ENCODE results near the gene MARCHF7.
"Not testable (repeated sequence)": the region's sequence is repeated elsewhere in the genome, so short reads cannot be mapped to it uniquely, and the experiment has no call there.

MARCHF7 gene, protein sequence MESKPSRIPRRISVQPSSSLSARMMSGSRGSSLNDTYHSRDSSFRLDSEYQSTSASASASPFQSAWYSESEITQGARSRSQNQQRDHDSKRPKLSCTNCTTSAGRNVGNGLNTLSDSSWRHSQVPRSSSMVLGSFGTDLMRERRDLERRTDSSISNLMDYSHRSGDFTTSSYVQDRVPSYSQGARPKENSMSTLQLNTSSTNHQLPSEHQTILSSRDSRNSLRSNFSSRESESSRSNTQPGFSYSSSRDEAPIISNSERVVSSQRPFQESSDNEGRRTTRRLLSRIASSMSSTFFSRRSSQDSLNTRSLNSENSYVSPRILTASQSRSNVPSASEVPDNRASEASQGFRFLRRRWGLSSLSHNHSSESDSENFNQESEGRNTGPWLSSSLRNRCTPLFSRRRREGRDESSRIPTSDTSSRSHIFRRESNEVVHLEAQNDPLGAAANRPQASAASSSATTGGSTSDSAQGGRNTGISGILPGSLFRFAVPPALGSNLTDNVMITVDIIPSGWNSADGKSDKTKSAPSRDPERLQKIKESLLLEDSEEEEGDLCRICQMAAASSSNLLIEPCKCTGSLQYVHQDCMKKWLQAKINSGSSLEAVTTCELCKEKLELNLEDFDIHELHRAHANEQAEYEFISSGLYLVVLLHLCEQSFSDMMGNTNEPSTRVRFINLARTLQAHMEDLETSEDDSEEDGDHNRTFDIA

DNA sequence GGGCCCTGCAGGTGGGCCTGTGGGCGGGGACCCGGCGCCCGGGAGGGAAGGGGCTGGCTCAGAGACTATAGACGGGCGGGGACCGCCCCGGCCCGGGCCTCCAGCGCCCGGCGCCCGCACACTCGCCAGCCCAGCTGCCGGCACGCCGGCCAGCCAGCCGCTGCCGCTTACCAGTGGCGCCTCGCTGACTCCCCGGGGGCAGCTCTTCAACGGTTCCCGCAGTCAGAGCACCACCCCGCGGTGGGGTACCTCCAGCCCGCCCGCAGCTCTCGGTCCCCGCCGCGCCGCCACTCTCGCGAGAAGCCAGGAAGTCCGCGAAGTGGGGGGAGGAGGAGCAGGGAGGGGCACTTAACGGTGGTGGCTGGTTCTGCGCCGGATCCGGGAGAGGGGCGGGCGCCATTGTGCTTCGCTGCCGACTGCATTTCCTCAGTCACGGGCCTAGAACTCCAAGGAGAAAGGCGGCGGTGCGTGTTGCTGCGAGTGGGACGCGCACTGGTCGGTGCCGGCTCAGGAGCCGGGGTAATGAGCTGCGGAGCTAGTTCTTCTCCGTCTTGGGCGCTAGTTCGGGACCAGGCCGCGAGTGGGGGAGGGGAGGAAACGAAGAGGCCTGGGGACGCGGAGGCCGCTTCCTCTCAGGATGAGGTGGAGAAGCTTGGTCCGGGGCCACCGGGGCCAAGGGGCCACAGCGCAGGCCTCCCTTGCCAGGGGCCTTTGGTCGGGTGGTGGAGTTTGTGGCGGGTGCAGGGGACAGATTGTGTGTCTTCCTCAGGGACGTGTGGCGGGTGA, at the start of gene MARCHF7:
MARCHF7 (plus strand) TSS at position 364 of the 786 bp plus-strand sequence. CDS start 16,517 bp downstream, outside the sequence.
- peak; percentile 62 to 96 (median 91) for DNase-seq

DNA sequence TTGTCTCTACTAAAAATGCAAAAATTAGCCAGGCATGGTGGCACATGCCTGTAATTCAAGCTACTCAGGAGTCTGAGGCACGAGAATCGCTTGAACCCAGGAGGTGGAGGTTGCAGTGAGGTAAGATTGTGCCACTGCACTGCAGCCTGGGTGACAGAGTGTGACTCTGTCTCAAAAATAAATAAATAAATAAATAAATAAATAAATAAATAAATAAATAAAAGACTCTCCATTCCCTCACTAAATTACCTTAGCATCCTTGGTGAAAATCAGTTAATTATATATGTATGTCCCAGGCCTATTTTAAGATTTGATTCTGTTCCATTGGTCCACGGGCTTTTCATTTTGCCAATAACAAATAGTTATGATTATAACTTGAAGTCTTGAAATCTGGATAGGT, 44.9 kb upstream of the MARCHF7 start:
- not testable (repeated sequence) for DNase-seq

DNA sequence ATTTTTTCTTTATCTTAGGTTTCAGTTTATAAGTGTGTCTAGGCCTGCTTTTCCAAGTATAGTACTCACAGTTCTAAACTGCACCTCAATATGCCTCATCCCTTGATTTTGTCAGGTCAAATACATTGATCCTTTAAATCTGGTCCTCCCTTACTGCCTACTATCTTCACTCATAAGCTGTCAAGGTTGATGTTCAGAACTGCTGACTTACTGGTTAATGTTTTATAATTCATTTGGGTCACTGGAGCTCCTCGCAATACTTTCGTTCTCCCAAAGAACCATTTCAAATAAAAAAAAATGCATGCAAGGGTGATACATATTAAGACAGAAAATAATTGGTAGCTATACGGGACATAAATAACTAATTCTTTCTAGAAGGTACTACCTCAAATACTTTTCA, 41.3 kb upstream of the MARCHF7 start:
- DNase-seq, result no peak

DNA sequence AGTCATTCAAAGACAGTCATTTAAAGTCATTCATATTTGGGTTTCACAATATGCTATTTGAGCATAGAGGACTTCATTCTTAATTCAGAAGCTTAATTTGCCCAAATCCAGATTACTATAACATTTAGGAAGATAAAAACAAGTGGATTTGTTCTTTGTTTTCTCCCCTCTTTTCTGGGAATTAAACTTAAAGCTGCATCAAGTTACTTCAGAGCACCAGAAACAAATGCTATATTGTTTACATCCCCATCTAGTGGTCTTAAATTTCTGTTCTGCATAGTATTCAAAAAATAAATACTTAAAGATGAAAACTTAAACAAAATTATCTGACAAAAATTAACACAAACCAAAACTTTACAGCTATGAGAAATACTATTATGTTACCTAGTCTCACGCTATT, 34.7 kb upstream of the MARCHF7 start:
- no peak for DNase-seq

DNA sequence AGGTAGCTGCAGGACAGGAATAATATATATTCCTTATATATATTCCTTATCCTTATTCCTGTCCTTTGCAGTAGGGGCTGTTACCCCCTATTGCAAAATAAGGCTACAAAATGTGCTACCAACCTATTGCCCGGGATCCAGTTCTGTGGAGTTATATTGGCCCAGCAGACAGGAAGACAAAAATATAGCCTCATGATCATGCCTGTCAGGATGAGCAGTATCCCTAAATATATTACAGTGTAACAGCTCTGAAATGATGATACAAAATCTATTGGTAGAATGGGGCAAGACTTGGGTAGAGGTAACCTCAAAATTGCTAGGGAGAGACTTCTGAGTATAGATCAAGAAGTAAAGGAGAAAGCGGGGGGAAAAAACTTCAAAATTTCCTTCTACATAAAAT, 31.6 kb upstream of the MARCHF7 start:
- DNase-seq, result no peak

DNA sequence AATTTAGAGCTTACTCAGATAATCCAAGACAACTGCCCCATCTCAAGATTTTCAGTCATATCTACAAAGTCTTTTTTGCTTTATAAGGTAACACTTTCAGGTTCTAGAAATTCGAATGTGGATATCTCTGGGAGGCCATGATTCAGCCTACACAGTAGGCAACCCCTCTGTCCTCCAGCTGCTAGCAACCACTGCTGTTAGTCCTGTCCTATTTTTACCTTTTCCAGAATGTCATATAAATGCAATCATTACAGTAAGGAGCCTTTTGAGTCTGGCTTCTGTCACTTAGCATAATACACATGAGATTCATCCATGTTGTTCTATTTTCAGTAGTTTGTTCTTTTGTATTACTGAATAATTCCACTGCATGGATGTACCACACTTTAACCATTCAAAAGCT, 28.5 kb upstream of the MARCHF7 start:
- DNase-seq, result no peak

DNA sequence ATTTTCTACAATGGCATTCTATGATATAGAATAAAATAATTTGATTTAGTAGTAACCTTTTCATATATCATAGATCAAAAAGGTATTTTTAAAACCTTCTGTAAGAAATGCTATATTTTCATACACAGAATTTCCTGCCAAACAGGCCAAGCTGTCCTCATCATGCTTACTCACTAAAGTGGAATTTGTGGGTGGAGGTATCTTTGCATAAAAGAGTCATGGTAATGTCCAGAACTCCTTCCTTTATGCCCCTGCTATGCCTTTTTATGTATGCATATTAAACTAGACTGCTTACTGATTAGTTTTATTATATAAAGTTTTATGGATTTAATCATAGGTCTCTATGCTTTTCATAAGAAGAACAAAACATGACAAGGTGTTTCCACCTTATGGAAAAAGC, 27.5 kb upstream of the MARCHF7 start:
- no peak for DNase-seq

DNA sequence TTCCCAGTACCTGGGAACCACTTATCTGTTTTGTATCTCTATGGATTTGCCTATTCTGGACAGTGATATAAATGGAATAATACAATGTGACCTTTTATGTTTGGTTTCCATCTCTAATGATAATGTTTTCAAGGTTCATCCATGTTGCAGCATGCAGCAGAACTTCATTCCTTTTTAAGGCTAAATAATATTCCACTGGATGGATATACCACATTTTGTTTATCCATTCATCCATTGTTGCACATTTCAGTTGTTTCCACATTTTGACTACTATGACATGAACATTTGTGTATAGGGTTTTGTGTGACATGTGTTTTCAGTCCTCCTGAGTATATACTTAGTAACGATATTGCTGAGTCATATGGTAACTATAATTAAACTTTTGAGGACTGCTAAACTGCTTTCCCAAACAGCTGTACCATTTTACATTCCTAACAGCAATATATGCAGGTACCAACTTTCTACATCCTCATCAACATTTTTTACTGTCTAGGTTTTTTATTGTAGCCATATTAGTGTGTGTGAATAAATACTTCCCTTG, 17.7 kb upstream of the MARCHF7 start:
- DNase-seq, result no peak

DNA sequence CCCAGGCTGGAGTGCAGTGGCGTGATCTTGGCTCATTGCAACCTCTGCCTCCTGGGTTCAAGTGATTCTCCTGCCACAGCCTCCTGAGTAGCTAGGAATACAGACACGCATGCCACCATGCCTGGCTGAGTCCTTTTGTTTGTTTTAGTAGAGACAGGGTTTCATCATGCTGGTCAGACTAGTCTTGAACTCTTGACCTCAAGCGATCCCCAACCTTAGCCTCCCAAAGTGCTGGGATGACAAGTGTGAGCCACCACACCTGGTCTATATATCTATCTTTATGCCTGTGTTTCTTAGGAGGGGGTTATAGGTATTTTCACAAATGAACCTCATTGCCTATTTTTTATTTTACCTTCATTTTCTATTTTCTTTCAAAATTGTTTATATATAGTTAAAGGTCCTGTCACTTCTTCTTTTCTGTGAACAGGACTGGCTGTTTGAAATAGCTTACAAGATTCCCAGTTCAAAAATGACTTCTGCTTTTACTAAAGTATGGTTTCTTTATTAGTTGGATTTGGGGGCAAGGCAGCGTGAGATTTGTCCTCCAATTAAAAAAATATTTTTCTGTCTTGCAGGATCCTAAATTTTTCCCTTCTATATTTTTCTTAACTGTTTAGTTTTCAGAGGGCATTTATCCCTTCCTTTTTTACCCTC, 16.4 kb upstream of the MARCHF7 start:
- DNase-seq, result no peak

DNA sequence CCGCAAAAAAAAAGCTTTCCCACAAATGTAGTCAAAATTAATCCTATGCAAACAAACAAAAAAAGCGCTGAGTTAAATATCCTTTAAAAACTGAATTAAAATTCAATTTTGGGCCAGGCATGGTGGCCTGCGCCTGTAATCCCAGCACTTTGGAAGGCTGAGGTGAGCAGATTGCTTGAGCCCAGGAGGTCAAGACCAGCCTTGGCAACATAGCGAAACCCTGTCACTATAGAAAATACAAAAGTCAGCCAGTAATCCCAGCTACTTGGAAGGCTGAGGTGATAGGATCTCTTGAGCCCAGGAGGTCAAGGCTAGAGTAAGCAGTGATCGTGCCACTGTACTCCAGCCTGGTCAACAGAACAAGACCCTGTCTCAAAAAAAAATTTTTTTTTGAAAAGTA, 8.8 kb upstream of the MARCHF7 start:
- DNase-seq, result no peak

DNA sequence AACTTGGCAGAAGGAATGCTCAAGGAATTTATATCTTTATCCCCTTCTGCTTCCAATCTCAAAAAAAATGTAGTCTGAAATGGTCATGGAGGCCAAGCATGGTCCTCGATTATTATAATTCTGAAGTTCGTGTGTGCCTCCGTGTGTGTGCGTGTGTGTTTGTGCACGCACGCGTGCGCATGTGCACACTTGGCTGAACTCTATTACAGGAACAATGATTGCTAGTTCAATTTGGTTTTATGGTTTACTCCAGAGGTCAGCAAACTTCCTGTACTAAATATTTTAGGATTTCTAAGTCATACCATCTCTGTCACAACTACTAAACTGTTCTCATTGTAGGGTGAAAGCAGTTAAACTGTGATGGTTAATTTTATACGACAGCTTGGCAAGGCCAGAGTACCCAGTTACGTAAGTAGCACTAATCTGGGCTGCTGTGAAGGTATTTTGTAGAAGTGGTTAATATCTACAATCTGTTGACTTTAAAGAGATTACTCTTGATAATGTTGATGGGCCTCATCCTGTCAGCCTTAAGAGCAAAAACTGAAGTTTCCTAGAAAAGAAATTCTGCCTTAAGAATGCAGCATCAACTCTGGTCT, 5.8 kb upstream of the MARCHF7 start:
- no peak for DNase-seq

DNA sequence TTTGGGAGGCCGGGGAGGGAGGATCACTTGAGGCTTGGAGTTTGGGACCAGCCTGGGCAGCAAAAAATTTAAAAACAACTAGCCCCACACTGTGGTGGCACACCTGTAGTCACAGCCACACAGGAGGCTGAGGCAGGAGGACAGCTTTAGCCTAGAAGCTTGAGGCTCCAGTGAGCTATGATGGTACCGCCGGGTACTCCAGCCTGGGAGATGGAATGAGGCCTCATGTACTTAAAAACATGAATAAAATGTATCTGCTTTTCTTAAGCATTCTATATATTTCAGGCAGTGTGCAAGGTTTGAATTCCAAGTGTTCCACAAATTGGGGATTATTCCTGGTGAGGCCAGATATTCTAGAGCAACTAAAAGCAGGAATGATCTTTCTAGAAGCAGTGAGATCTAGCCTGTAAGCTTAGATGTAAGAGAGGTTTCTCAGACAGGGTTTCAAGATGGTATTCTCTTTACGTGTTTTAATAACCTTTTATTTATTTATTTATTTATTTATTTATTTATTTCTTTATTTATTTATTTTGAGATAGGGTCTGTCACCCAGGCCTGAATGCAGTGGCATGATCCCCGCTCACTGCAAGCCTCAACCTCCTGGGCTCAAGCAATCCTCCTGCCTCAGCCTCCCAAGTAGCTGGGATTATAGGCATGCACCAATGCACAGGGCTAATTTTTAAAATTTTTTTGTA, 4.1 kb upstream of the MARCHF7 start:
- DNase-seq, result no peak

DNA sequence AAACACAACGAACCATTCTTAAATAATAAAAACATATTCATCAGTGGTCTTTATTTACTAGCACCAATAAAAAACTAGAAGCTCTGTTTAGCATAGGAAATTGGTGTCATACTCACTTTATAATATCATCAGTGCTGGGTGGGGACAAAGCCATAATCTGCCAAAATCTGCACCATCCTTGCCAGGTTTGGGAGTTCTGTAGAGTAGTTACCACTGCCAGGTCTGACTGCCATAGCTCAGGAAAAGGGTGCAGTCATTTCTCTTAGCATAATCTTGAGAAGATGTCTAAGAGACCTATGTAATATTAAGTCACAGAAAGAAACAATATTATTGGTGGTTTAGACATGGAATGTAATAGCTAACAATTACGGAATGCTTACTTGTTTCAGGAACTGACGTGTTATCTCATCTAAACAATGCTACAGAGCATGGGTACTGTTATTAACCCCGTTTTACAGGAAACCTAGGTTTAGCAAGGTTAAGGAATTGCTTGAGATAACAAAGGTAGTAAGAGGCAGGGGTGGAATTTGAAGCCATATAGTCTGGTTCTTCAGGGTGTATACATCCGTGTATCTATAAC, 1.6 kb upstream of the MARCHF7 start:
- no peak for DNase-seq

DNA sequence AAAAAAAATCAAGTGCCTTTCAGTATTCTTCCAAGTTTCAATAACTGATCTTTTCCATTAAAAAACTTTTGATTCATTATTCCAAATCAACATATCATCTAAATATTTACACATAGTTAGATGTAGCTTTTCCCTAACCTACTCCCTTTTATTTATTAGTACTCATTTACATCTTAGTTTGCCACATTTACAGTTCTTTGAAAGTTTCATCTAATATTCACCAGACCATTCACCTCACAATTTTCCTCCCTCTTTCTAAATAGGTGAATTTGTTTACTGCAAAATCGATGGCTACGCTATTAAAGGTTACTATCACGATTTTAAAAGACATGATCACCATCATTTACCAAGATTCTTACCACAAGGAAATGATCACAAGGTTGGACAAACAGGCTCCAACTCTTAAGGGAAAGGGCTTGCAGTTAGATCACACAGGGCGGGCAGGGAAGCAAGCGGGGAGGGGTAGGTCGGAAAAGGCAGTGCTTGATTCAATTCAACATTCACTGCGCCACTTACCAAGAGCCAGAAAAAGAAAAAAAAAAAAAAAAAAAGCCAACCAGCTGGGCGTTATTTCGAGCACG, 654 bp upstream of the MARCHF7 start:
- DNase-seq, result peak in 2 of 56 donors; percentile 50 to 52

DNA sequence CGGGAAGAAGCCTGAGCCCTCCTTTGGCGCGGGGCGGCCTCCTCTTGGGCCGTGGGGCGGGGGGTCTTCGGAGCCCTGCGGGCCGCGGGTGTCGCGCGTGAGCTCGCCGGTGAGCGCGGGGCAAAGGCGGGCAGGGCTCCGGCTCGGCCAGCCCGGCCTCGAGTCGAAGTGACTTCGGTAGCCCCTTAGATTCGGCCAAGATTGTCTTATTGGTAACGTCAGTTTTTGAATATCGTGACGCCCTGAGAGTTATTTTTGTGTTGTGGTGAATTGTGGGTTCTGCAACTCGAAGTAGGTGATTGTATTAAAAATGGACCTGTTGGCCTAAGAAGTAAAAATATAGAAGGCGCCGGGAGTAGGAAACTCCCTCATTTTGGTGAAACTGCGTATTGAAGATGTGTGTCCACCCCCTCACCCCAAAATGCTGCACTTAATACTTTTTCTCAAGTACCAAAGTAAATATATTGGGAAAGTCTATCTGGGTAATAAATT, 669 bp downstream of the MARCHF7 start:
- peak in 1 of 56 donors; percentile 46 for DNase-seq

DNA sequence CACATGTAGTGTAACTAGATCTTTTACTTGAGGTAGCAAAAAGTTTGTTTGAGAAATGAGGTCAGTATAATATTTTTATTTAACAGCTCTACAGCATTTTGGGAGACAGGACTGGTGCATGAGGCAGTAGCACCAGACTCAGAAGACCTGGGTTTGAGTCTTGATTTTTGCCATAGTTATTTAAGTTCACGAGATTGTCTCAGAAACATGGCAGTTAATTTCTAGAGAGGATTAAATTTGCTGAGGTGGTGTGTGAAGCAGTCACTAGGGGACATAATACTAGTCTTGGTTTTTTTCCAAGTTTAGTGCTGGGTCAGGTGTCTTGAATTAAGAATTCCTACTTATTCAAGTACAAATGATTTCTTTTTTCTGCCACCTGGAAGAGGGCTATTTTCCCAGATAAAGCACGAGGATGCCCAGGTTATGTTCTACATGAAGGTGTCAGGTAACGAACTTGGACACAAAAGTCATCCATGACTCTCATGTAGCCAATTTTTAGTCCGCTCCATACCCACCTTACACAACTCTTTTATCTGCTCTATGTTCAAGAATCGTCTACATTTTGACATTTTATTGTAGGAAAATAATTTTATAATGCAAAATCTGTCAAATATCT, 1.4 kb downstream of the MARCHF7 start:
- DNase-seq, result no peak

DNA sequence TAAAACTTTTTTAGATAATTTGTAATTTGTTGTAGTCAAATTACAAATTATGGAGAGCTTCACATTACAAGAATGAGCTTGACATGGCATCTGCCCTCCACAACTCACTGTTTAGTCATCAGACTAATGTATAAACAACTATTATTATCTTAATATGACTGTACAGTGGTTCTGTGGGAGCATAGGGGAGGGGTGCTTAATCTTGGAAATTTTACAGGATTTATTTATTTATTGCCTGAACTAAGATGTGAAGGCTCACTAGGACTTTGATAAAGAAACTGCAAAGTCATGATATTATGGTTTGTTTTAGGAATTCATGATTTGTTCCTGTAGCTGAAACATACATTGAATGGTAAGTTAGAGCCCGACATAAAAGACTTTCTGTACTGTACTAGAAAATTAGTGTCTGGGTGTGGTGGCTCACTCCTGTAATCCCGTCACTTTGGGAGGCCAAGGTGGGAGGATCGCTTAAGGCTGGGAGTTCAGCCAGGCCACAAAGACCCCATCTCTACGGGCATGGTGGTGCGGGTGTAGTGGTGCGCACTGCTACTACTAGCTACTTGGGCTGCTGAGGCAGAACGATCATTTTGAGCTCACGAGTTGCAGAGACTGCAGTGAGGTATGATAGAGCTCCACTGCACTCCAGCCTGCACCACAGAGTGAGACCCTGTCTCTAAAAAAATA, 2.1 kb downstream of the MARCHF7 start:
- DNase-seq, result no peak

DNA sequence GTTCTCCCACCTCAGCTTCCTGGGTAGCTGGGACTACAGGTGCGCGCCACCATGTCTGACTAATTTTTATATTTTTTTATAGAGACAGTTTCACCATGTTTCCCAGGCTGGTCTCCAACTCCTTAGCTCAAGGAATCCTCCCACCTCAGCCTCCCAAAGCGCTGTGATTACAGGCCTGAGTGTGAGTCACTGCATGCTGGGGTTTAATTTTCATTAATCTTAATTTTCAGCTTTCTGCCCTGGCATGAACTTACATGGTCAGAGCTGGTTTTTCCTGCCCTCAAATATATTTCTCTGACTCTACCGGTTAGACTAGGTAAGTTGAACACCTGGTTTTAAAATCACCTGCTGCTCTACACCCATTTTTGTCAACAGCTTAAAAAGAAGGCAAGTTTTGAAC, 3.1 kb downstream of the MARCHF7 start:
- DNase-seq, result no peak

Measured in amygdala (tissue), 56 donors.